Activated gamma-delta T cell treated with Interleukin-2 at 50 U/mL for 16 hours (primary cell): Measurements from ENCODE around the gene C10orf120.

Experiments used
- DNase-seq: peaks from one replicate; pipeline ENCODE4 v3.0.0-alpha.2; 2020

C10orf120 gene

GRCh38 chr10:122702275-122702674, 2.6 kb upstream of the C10orf120 start:
- DNase-seq, result no peak

GRCh38 chr10:122701652-122702051, 2.0 kb upstream of the C10orf120 start:
- no peak for DNase-seq

DNA sequence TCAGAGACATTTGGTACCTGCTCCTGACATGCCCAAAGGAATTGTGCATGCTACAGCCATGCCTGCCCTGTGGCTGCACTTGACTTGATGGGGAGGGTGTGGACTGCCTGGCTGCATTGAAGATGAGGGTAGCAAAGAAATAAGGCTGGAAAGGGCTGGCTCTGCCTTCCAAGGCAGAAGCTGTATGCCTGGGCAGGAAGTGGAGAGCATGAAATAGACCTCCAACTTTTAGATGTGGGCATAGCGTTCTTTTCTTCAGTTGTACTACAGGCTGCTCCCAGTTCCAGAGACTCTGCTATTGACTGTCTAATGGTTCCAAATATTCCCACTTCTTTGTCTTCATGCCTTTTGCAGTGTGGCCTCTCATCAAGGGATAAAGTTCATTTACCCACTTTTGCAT, 3.0 kb downstream of the C10orf120 start:
- no peak for DNase-seq

GRCh38 chr10:122692744-122693143, 6.9 kb downstream of the C10orf120 start:
- no peak for DNase-seq

- DNase-seq, result no peak
These were observed 10.4 kb downstream of the C10orf120 start for GRCh38 chr10:122689146-122689820.

GRCh38 chr10:122688293-122688989, 11.2 kb downstream of the C10orf120 start:
- DNase-seq, result no peak

DNA sequence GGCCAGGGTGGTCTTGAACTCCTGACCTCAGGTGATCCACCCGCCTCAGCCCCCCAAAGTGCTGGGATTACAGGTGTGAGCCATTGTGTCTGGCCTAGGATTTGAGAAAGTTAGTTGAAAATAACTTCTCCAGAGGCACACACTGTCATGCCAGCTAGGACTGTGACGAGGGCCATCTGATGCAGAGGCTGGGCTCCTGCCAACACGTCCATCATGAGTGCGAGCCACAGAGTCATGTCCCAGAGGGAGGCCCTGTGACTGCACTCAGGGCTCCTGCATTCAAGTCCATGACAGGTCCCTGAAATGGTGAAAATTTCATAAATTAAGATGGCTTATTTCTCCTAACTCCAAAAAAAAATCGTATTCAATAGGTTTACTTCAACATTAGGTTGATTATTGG, 17.1 kb downstream of the C10orf120 start:
- DNase-seq, result no peak

GRCh38 chr10:122678266-122678665, 21.4 kb downstream of the C10orf120 start:
- DNase-seq, result no peak

- DNase-seq, result no peak
These were observed 24.4 kb downstream of the C10orf120 start for GRCh38 chr10:122675278-122675677.

- DNase-seq, result no peak
These were observed 24.9 kb downstream of the C10orf120 start for GRCh38 chr10:122674781-122675180.

DNA sequence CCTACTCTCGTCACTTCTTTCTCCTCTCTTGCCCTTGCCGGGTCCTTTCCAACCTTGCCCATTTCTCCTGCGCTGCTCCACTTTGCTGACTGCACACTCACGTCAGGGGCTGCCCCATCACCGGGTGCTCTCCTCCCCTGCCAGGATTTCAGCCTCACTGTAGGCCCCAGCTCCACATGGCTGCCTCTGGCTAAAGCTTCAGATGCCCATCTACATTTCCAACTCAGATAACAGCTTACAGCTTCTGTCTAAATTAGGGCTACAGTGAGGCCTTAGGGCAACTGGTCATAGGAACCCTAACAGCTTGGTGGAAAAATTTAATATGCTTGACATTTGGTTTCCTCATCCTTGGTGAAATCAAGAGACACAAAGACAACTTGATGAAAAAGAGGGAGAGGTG, 25.9 kb downstream of the C10orf120 start:
- DNase-seq, result no peak

- DNase-seq, result no peak
These were observed 26.4 kb downstream of the C10orf120 start for GRCh38 chr10:122673269-122673668.

- no peak for DNase-seq
These were observed 27.0 kb downstream of the C10orf120 start for GRCh38 chr10:122672655-122673054.

DNA sequence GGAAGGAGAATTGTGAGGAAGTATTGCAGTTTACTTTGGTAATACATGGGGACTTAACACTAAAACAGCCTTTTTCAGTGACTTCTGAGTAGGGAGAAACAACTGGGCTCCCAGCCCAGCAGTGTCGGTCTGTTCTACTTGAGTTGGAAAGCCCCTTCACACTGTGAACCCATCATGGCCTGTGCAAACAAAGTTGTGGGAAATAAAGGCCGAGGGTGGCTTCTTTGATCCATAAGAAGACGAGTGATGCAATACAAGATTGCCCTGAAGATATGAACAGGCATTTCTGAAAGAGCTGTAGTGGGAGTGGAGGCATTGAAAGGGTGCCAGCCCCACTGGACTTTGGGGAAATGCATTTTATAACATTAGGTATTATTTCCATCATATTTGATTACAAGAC, 28.3 kb downstream of the C10orf120 start:
- no peak for DNase-seq

- no peak for DNase-seq
These were observed 29.8 kb downstream of the C10orf120 start for GRCh38 chr10:122669842-122670241.

GRCh38 chr10:122669045-122669444, 30.6 kb downstream of the C10orf120 start:
- no peak for DNase-seq

DNA sequence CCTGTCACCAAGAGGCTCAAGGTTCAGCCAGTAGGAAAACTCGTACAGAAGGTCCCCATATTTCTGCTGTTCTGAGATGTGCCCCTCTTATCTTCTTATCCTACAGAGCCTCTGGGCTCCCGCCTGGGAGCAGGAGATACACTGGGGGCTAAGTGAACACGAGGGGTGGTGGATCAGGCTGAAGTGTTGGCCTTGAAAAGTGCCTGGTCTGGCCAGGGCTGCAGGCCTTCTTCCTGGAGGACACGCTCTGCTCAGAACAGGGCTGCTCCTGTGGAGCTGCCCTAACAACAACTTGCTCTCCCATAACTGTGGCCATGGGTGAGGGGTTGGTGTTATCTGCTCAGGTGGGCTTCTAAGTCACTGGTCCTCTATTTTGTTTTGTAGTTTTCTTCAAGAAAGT, 33.7 kb downstream of the C10orf120 start:
- no peak for DNase-seq

GRCh38 chr10:122665329-122665860, 34.3 kb downstream of the C10orf120 start:
- no peak for DNase-seq

- no peak for DNase-seq
These were observed 35.1 kb downstream of the C10orf120 start for GRCh38 chr10:122664501-122664900.

DNA sequence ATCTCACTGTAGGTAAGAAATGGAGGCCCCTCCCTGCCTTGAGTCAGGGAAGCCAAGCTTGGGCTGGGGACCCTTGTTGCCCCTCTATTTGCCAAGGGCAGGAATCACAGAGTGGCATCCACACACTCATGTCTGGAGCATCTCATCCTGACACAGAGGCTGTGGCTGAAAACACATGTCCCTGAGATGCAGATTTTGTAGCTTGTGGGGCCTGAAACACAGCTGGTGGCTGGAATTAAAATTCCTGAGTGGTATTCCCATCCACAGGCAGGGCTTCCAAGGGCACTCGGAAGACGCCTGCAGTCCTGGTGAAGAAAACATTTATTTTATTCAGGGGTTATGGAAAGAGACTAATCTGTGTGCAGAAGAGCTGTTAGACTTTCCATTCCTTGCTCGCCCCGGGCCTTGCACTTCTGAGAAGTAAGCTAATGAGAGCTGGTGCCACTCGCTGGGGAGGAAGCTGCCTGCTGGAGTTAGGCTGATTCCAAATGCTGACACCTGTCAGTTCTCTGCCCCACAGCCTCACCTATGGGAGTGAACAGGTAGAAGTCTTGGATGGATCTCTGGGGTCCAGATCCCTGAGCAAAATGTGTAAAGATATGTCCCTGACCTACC, 36.0 kb downstream of the C10orf120 start:
- DNase-seq, result no peak

DNA sequence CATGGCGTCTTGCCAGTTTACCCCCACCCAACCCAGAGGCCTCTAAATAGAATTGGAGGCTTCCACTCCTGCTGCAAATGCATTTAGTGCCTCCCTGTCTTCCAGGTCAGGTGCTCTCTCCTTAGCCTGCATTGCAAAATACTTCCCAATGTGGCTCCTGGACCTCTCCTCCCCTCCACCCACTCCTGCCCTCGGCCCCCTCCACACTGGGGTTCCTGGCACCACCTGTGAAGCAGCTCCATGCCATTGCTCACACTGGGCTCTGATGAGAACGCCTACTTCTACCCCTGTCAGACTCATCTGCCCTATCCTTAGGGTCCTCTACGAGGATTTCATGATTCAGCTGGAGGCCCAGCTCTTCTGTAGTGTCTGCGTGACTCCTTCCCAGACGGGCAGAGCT, 37.4 kb downstream of the C10orf120 start:
- DNase-seq, result no peak

DNA sequence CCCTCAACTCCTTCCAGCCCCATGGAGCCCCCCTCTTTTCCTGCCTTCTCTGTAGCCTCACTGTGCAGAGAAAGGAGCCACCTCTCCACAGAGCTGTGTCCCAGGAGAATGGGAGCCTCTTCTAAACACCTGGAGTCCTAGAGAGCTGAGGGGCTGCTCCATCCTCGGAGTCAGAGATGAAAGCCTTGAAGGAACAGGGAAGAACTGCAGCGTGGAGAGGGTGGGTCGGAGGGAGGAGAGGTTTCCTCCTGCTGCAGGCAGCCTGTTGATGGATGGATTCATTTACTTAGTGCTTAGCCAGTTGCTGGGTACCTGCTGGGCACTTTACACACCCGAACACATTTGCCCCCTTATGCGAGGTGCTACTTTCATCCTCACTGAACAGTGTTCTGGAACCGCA, 39.0 kb downstream of the C10orf120 start:
- DNase-seq, result no peak

- DNase-seq, result no peak
These were observed 40.0 kb downstream of the C10orf120 start for GRCh38 chr10:122659651-122660050.

GRCh38 chr10:122659126-122659525, 40.5 kb downstream of the C10orf120 start:
- DNase-seq, result no peak
